ENCODE measurements around the gene MED27. TPM values are rescaled to one million over a fixed set of nuclear protein-coding genes. Genes with fewer than 3 reads are reported as not detected.

The MED27 gene
- total RNA-seq, 1 donor: 19.0 TPM

GRCh38 chr9:131856105-131856504, 223.6 kb downstream of the MED27 start:
- no peak for TF ChIP-seq CTCF (IDR thresholded peaks at IDR 0.05; ENCODE audit: insufficient read depth, low read depth, low read length)
- DNase-seq (ENCODE audit: low read depth): no peak
- H3K4me3 ChIP-seq (ENCODE audit: low read depth, low read length): no peak overlapping the region

DNA sequence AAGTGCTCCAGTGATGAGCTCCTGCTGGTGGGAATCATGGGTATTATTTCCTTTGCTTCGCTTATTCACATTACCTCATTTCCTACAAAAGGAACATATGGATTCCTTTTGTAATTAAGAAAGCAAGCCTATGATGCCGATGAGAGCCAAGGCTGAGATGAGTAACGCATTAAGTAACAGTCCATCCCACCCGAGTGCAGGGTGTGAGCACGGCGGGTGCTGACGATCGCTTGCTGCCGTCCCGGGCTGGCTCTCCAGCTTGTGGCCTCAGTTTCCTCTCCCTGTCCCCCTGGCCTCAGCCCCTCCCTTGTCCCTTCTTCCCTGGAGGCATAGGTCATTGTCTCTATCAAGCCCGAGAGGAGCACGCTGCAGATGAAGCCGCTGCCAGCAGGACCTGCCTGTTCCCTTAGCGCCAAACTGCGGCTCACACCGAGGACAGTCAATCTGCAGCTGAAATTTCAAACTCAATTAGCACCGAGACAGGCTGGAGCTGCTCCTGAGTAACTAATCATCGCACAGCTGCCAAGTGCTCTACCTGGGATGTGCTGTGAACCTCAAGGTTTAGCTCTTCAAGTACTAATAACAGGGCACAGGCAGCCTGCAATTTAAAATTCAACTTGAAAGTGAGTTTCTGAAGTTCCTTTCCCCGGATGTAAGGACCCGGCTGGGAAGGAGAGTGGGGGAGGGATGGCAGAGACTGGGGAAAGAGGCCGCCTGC, 224.6 kb downstream of the MED27 start:
- TF ChIP-seq CTCF (IDR thresholded peaks at IDR 0.05; ENCODE audit: insufficient read depth, low read depth, low read length): no peak
- peak; percentile 24 for DNase-seq (ENCODE audit: low read depth)
- no peak overlapping the region for H3K4me3 ChIP-seq (ENCODE audit: low read depth, low read length)

- H3K4me3 ChIP-seq (ENCODE audit: low read depth, low read length): no peak overlapping the region
- no peak for TF ChIP-seq CTCF (IDR thresholded peaks at IDR 0.05; ENCODE audit: insufficient read depth, low read depth, low read length)
- DNase-seq (ENCODE audit: low read depth): peak; percentile 12
Observed at GRCh38 chr9:131854334-131854733, 225.3 kb downstream of the MED27 start.

- no peak for DNase-seq (ENCODE audit: low read depth)
- no peak overlapping the region for H3K4me3 ChIP-seq (ENCODE audit: low read depth, low read length)
- no peak for TF ChIP-seq CTCF (IDR thresholded peaks at IDR 0.05; ENCODE audit: insufficient read depth, low read depth, low read length)
Observed at GRCh38 chr9:131853434-131853833, 226.2 kb downstream of the MED27 start.

- DNase-seq (ENCODE audit: low read depth): no peak
- H3K4me3 ChIP-seq (ENCODE audit: low read depth, low read length): no peak overlapping the region
- TF ChIP-seq CTCF (IDR thresholded peaks at IDR 0.05; ENCODE audit: insufficient read depth, low read depth, low read length): no peak
Observed at GRCh38 chr9:131851414-131851813, 228.3 kb downstream of the MED27 start.

GRCh38 chr9:131849391-131849790, 230.3 kb downstream of the MED27 start:
- no peak overlapping the region for H3K4me3 ChIP-seq (ENCODE audit: low read depth, low read length)
- no peak for TF ChIP-seq CTCF (IDR thresholded peaks at IDR 0.05; ENCODE audit: insufficient read depth, low read depth, low read length)
- no peak for DNase-seq (ENCODE audit: low read depth)
